Keratinocyte (primary cell): ENCODE measurements around the gene TOM1. TPM values are rescaled to one million over a fixed set of nuclear protein-coding genes. Genes with fewer than 3 reads are reported as not detected.

ENCODE experiments used
- DNase-seq: peaks from one replicate; pipeline ENCODE4 v3.0.0-alpha.2; 2011; ENCODE audit warnings: low read depth, missing footprints, low spot score
- FAIRE-seq: peaks from 2 replicates; lab custom pipeline; 2011; peaks lifted over from hg19 to GRCh38; lab: Jason Lieb, UNC
- H2AFZ ChIP-seq: 2 replicates; pipeline ENCODE4 v1.6.0; 2012; ENCODE audit warnings: low read length, control low read depth, inconsistent platforms; ENCODE audit not compliant: control insufficient read depth
- H3K27ac ChIP-seq: 2 replicates; pipeline ENCODE4 v1.5.1; 2011; ENCODE audit warnings: low read length; ENCODE audit not compliant: control insufficient read depth, insufficient read depth
- H3K27me3 ChIP-seq: 3 replicates; pipeline ENCODE4 v1.6.0; 2011; ENCODE audit warnings: low read length; ENCODE audit not compliant: control insufficient read depth, insufficient read depth; ENCODE audit errors: extremely low read depth
- H3K36me3 ChIP-seq, 2 experiments: 2 replicates in 1 of 2; 3 replicates in 1 of 2; pipeline ENCODE4 v1.5.1; 2011; ENCODE audit warnings: low read length in 2 of 2, mild to moderate bottlenecking in 1 of 2; ENCODE audit not compliant: control insufficient read depth in 2 of 2, insufficient read depth in 2 of 2; ENCODE audit errors: extremely low read depth in 1 of 2
- H3K4me1 ChIP-seq: 3 replicates; pipeline ENCODE4 v1.5.1; 2011; ENCODE audit warnings: low read length; ENCODE audit not compliant: control insufficient read depth, insufficient read depth; ENCODE audit errors: extremely low read depth
- H3K4me2 ChIP-seq: 3 replicates; pipeline ENCODE4 v1.6.0; 2011; ENCODE audit warnings: low read depth, low read length; ENCODE audit not compliant: control insufficient read depth, insufficient read depth; ENCODE audit errors: extremely low read depth
- H3K4me3 ChIP-seq, 3 experiments: fragments of 200-600 bp in 1 of 3; sonication (generic) in 1 of 3; 2 replicates in 2 of 3; 3 replicates in 1 of 3; pipeline ENCODE4 v1.5.1; 2011 to 2016; ENCODE audit warnings: low read length in 3 of 3, mild to moderate bottlenecking in 3 of 3, control low read depth in 2 of 3, inconsistent platforms in 1 of 3, low read depth in 1 of 3, mixed read lengths in 1 of 3, mixed run types in 1 of 3, moderate library complexity in 1 of 3; ENCODE audit not compliant: control insufficient read depth in 2 of 3, insufficient read depth in 2 of 3; ENCODE audit errors: extremely low read depth in 1 of 3
- H3K79me2 ChIP-seq: 2 replicates; pipeline ENCODE4 v1.6.0; 2012; ENCODE audit warnings: low read length; ENCODE audit not compliant: control insufficient read depth, insufficient read depth
- H3K9ac ChIP-seq: 3 replicates; pipeline ENCODE4 v1.6.0; 2011; ENCODE audit warnings: low read length; ENCODE audit not compliant: control insufficient read depth, insufficient read depth; ENCODE audit errors: extremely low read depth
- H3K9me1 ChIP-seq: 3 replicates; pipeline ENCODE4 v1.6.0; 2011; ENCODE audit warnings: low read length; ENCODE audit not compliant: control insufficient read depth, insufficient read depth; ENCODE audit errors: extremely low read depth
- H3K9me3 ChIP-seq: 2 replicates; pipeline ENCODE4 v1.5.1; 2012; ENCODE audit warnings: low read depth, low read length; ENCODE audit not compliant: control insufficient read depth
- H4K20me1 ChIP-seq: 3 replicates; pipeline ENCODE4 v1.6.0; 2011; ENCODE audit warnings: low read length; ENCODE audit not compliant: control insufficient read depth, insufficient read depth; ENCODE audit errors: extremely low read depth
- EZH2 ChIP-seq: IDR thresholded peaks from one replicate; pipeline ENCODE4 v1.6.1; 2012; ENCODE audit warnings: inconsistent platforms, mild to moderate bottlenecking, low read length, moderate library complexity
- dilution Hi-C: fragments of 300-500 bp; cut with MboI; formaldehyde crosslinking; loops from one replicate; pipeline ENCODE4 v1.7.0; 2020; ENCODE audit warnings: low sequenced_read_pairs; ENCODE audit not compliant: extremely low pct_ligation_motif_present
- polyA plus RNA-seq, 5 experiments: library from polyadenylated mRNA; depleted of rRNA in 3 of 5; stranded (reverse) in 3 of 5; stranded (forward) in 1 of 5; unstranded in 1 of 5; fragments of >200 nt; gene quantifications; 1 replicate in 1 of 5; 2 replicates in 3 of 5; 3 replicates in 1 of 5; pipeline versions ENCODE4 v1.2.1 to v1.2.3, GENCODE V29; 2011 to 2012; ENCODE audit warnings: missing spikeins in 2 of 5, low read depth in 1 of 5, low replicate concordance in 1 of 5
- TF ChIP-seq, protein P1 (sequence below), 3 experiments: IDR thresholded peaks in 1 of 3; conservative IDR thresholded peaks in 1 of 3; optimal IDR thresholded peaks in 1 of 3; 2 replicates in 2 of 3; 3 replicates in 1 of 3; pipeline versions ENCODE3 to v1.5.1; 2011; ENCODE audit warnings: low read length in 3 of 3, mild to moderate bottlenecking in 3 of 3, moderate library complexity in 2 of 3, control low read depth in 1 of 3, inconsistent platforms in 1 of 3; ENCODE audit not compliant: insufficient read depth in 2 of 3; ENCODE audit errors: extremely low read depth in 1 of 3

TOM1 gene
- polyA plus RNA-seq, 1 donor (not counting 4 experiments of a cell fraction or from before 2014, with no cell fraction given) = 17.4 TPM

DNA sequence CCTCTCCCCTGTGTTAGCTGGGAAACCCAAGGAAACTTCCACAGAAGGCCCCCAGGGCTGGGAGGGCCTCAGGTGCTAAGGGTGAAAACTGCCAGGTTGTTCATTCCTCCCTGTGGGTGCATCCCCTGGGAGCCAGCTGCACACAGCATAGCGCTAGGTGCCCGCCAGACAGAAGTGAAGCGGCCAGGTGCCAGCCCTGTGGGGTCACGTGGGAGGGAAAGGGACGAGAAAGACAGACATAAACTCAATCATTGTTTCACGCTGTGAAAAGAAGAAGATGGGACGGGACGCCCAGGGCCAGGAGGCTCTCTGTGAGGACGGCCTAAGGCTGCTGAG, 49.6 kb downstream of the TOM1 start:
- no peaks in the 10 kb centered on the region for H3K9me3 ChIP-seq
- H3K4me3 ChIP-seq = no peak overlapping the region
- no peak overlapping the region for H3K27ac ChIP-seq
- no peak overlapping the region for H2AFZ ChIP-seq
- dilution Hi-C loops = no loop called here
- H3K9ac ChIP-seq = no peak overlapping the region
- no peaks in the 10 kb centered on the region for H3K9me1 ChIP-seq
- DNase-seq (no peak), FAIRE-seq (no peak)
- H3K4me1 ChIP-seq = peaks cover 10% of the 10 kb centered on the region
- H3K79me2 ChIP-seq = no peaks in the 10 kb centered on the region
- H3K4me2 ChIP-seq = no peak overlapping the region
- no peak for TF ChIP-seq EZH2
- TF ChIP-seq, protein P1, sequence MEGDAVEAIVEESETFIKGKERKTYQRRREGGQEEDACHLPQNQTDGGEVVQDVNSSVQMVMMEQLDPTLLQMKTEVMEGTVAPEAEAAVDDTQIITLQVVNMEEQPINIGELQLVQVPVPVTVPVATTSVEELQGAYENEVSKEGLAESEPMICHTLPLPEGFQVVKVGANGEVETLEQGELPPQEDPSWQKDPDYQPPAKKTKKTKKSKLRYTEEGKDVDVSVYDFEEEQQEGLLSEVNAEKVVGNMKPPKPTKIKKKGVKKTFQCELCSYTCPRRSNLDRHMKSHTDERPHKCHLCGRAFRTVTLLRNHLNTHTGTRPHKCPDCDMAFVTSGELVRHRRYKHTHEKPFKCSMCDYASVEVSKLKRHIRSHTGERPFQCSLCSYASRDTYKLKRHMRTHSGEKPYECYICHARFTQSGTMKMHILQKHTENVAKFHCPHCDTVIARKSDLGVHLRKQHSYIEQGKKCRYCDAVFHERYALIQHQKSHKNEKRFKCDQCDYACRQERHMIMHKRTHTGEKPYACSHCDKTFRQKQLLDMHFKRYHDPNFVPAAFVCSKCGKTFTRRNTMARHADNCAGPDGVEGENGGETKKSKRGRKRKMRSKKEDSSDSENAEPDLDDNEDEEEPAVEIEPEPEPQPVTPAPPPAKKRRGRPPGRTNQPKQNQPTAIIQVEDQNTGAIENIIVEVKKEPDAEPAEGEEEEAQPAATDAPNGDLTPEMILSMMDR (optimal IDR thresholded peaks at IDR 0.05 in 1 of 3, IDR thresholded peaks at IDR 0.05 in 1 of 3, conservative IDR thresholded peaks at IDR 0.05 in 1 of 3; ENCODE audit: extremely low read depth in 1 of 3, insufficient read depth in 2 of 3, low read length in 3 of 3) = no peak
- H4K20me1 ChIP-seq = no peaks in the 10 kb centered on the region
- no peaks in the 10 kb centered on the region for H3K27me3 ChIP-seq
- peaks cover 0 to 5% of the 10 kb centered on the region in 2 experiments for H3K36me3 ChIP-seq

DNA sequence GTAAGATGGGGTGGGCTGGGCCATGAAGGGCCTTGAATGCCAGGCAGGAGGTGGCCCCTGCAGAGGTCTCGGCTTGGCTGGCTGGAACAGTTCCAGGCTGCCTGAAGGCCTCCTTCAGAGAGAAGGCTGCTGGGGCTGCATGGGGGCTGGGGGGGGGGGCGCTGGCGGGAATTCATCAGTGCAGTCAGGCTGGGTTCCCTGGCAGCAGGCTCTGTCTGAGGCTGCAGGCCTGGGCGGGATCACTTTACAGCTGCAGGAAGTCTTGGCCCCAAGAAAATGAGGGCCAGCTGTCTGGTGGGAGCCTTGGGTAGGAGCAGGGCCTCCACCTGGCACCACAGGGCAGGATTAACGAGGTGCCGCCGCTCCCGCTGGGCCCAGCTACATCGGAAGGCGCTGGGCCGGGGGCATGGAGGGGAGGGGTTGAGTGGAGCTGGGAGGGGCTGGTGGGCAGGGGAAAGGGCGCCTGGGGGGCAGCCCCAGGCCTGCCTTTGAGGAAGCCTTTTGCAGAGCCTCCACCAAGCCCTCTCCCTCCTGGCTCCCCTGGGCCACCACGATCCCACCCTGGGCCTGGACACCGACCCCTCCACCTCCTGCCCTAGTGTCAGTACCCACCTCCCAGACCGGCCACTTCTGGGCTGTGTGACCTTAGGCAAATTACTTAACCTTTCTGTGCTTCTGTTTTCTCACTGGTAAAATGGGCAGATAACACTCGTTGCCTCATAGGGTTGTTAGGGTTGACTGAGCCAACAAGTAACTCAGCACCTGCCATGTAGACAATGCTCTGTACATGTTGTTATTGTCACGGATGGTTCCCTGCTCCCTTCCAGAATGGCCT, 50.2 kb downstream of the TOM1 start:
- H3K4me2 ChIP-seq = no peak overlapping the region
- H4K20me1 ChIP-seq = no peaks in the 10 kb centered on the region
- no peak for FAIRE-seq

More for the DNA sequence above, 50.2 kb downstream of the TOM1 start:
- no peaks in the 10 kb centered on the region for H3K9me3 ChIP-seq
- H3K27me3 ChIP-seq = no peaks in the 10 kb centered on the region
- no peak overlapping the region for H3K27ac ChIP-seq
- H3K79me2 ChIP-seq = no peaks in the 10 kb centered on the region
- H3K4me1 ChIP-seq = peaks cover 10% of the 10 kb centered on the region
- peaks cover 0 to 3% of the 10 kb centered on the region in 2 experiments for H3K36me3 ChIP-seq
- no peak for DNase-seq
- dilution Hi-C loops = no loop called here
- TF ChIP-seq, protein P1 (optimal IDR thresholded peaks at IDR 0.05 in 1 of 3, IDR thresholded peaks at IDR 0.05 in 1 of 3, conservative IDR thresholded peaks at IDR 0.05 in 1 of 3; ENCODE audit: extremely low read depth in 1 of 3, insufficient read depth in 2 of 3, low read length in 3 of 3) = no peak
- no peak for TF ChIP-seq EZH2
- peak overlapping the region; percentile 82 for H3K9ac ChIP-seq
- no peak overlapping the region for H3K4me3 ChIP-seq
- H3K9me1 ChIP-seq = no peaks in the 10 kb centered on the region
- peak overlapping the region; percentile 83 for H2AFZ ChIP-seq
